Adrenal gland (tissue), 12 donors: ENCODE results near the gene RNF167. TPM values are rescaled to one million over a fixed set of nuclear protein-coding genes. Genes with fewer than 3 reads are reported as not detected.

Experiments
- DNase-seq, 7 donors: peaks; one replicate each; pipeline ENCODE4 v3.0.0-alpha.2; 2019 to 2020
- H3K27ac ChIP-seq, 5 donors: fragments of 200-600 bp; sonication (generic) in 4 of 5; 1 replicate in 3 of 5; 2 replicates in 2 of 5; pipeline versions ENCODE4 v1.5.1 to v1.8.0; 2016 to 2020; ENCODE audit warnings: mild to moderate bottlenecking in 1 of 5
- H3K27me3 ChIP-seq: fragments of 200-600 bp; 2 replicates; pipeline ENCODE4 v1.8.0; 2021
- H3K36me3 ChIP-seq, 2 donors: fragments of 200-600 bp; replicated peaks in 1 of 2; 1 replicate in 1 of 2; 2 replicates in 1 of 2; pipeline versions ENCODE4 v1.5.1 to v1.8.0; 2018 to 2022
- H3K4me1 ChIP-seq, 2 donors: fragments of 200-600 bp; replicated peaks in 1 of 2; 1 replicate in 1 of 2; 2 replicates in 1 of 2; pipeline versions ENCODE4 v1.5.1 to v1.8.0; 2018 to 2021
- H3K4me3 ChIP-seq, 4 donors: fragments of 200-600 bp; sonication (generic) in 3 of 4; one replicate each; pipeline ENCODE4 v1.5.1; 2016 to 2018
- H3K9me3 ChIP-seq, 3 donors: fragments of 200-600 bp; sonication (generic) in 1 of 3; replicated peaks in 1 of 3; 1 replicate in 2 of 3; 2 replicates in 1 of 3; pipeline versions ENCODE4 v1.5.1 to v1.8.0; 2016 to 2021
- CTCF ChIP-seq, 6 experiments: fragments of 450-650 bp in 4 of 6; fragments of 200-600 bp in 2 of 6; sonication (generic) in 1 of 6; IDR thresholded peaks; 1 replicate in 5 of 6; 2 replicates in 1 of 6; pipeline versions ENCODE4 v1.5.1 to v1.8.0; 2016 to 2021; ENCODE audit warnings: antibody characterized with exemption in 6 of 6, mild to moderate bottlenecking in 2 of 6, moderate library complexity in 1 of 6
- POLR2A ChIP-seq, 2 donors: fragments of 450-650 bp; IDR thresholded peaks; one replicate each; pipeline ENCODE4 v1.6.1; 2017; ENCODE audit warnings: antibody characterized with exemption in 2 of 2, mild to moderate bottlenecking in 2 of 2, moderate library complexity in 1 of 2
- WGBS, 4 donors: extraction: QIAGEN DNeasy Blood & Tissue Kit in 2 of 4; methylation state at CpG; one replicate each; pipeline versions ENCODE4 v1.1.5 to v1.1.7; 2013 to 2017; 5-methylcytosine and 5-hydroxymethylcytosine counted together
- intact Hi-C, 2 donors: fragments of 100-400 bp; cut with DNase I; formaldehyde crosslinking; loops; one replicate each; pipeline versions ENCODE4 v1.14.1 to v1.15.0; 2022 to 2023
- polyA plus RNA-seq, 3 donors: library from polyadenylated mRNA; stranded (reverse); fragments of 200-250 nt in 2 of 3; fragments of 350-450 nt in 1 of 3; fragmentation: Illumina TruSeq in 1 of 3; extraction: RNeasy Lipid Tissue Mini Kit (QIAGEN cat#74804) in 1 of 3; gene quantifications; one replicate each; pipeline ENCODE4 v1.2.3, GENCODE V29; 2013 to 2014
- total RNA-seq, 9 donors: library from RNA; depleted of rRNA in 4 of 9; stranded (reverse); fragments of >200 nt in 4 of 9; fragments of 120-200 nt in 1 of 9; fragmentation: NEBNext Ultra II Directional in 1 of 9; extraction: Animal tissue kit (Norgen Biotek cat#: 25700) in 1 of 9; gene quantifications; one replicate each; pipeline versions ENCODE4 v1.1.0 to v1.2.4, GENCODE V29; 2013 to 2023
- donor health status: healthy with polysubstance abuse.
- donor health status: Bipolar disorder and iron deficiency.
- donor health status: DM: yes; HTN: yes; CAD: no.
- donor health status: DM: no; HTN: no; CAD: no.
- donor health status: DM: no; HTN: no; CAD: no.
- donor health status: DM: yes; HTN: yes; CAD: no.

RNF167 gene
- total and polyA plus RNA-seq, 12 donors = 46.7 to 252 (median 105) TPM

- TF ChIP-seq POLR2A (IDR thresholded peaks at IDR 0.05) = no peak
- TF ChIP-seq CTCF (IDR thresholded peaks at IDR 0.05) = no peak
- H3K4me1 ChIP-seq = peaks cover 0 to 9% of the 10 kb centered on the region in 2 donors
- no peaks in the 10 kb centered on the region for H3K27me3 ChIP-seq
- H3K27ac ChIP-seq = no peak overlapping the region
- WGBS, 4 donors = 74 to 88% (median 83%) methylated on average over 5 to 8 of the region's 8 CpGs
- intact Hi-C loops = no loop called here
- H3K9me3 ChIP-seq = no peaks in the 10 kb centered on the region
- DNase-seq = no peak
- no peak overlapping the region for H3K4me3 ChIP-seq
- peaks cover 0 to 36% of the 10 kb centered on the region in 2 donors for H3K36me3 ChIP-seq
Measured at GRCh38 chr17:4898351-4898750, 41.7 kb upstream of the RNF167 start.

- peaks cover 0 to 9% of the 10 kb centered on the region in 2 donors for H3K4me1 ChIP-seq
- no peaks in the 10 kb centered on the region for H3K9me3 ChIP-seq
- peaks cover 0 to 30% of the 10 kb centered on the region in 2 donors for H3K36me3 ChIP-seq
- H3K27me3 ChIP-seq = no peaks in the 10 kb centered on the region
- intact Hi-C loops = no loop called here
- TF ChIP-seq CTCF (IDR thresholded peaks at IDR 0.05) (no peak), POLR2A (IDR thresholded peaks at IDR 0.05) (no peak)
- peak overlapping the region in 1 of 5 donors; percentile 34 for H3K27ac ChIP-seq
- H3K4me3 ChIP-seq = peak overlapping the region in 2 of 4 donors; percentile 13 to 68
- WGBS, 4 donors = 19 to 47% (median 27%) methylated on average over 16 to 34 of the region's 34 CpGs; no CpG with 5 or more reads in 1 of the 4 donors
- DNase-seq = no peak
Measured at GRCh38 chr17:4898927-4899326, 41.1 kb upstream of the RNF167 start.

GRCh38 chr17:4899341-4900230 lies 40.5 kb upstream of the RNF167 start, which contains the start of gene C17orf107:
C17orf107 (plus strand) TSS chr17:4899536; CDS start chr17:4899763, 227 bp downstream.
- Histone ChIP-seq H3K27me3 (no peaks in the 10 kb centered on the region), H3K36me3 (peaks cover 0 to 24% of the 10 kb centered on the region in 2 donors), H3K4me3 (peak within 1 kb of the TSS in 2 of 4 donors; percentile 13 to 68), H3K9me3 (no peaks in the 10 kb centered on the region), H3K4me1 (peaks cover 0 to 9% of the 10 kb centered on the region in 2 donors), H3K27ac (peak within 1 kb of the TSS in 1 of 5 donors; percentile 34)
- 22 to 61% (median 28%) methylated on average over 19 to 60 of the region's 60 CpGs for WGBS, 4 donors
- peak; percentile 61 to 89 (median 76) for DNase-seq
- intact Hi-C loops = loop anchor here in 1 of 2 donors (10.0 kb wide), 1 partner anchor 85 kb away; the partner anchor contains the start of gene CAMTA2
- TF ChIP-seq CTCF (IDR thresholded peaks at IDR 0.05) = no peak
- no peak for TF ChIP-seq POLR2A (IDR thresholded peaks at IDR 0.05)
